WTC11 (cell line): ENCODE measurements around the gene EIF3L. TPM values are rescaled to one million over a fixed set of nuclear protein-coding genes. Genes with fewer than 3 reads are reported as not detected.

ENCODE experiments used
- ATAC-seq: fragments of 200-7000 bp; cut with Tn5 transposase; 2 replicates; pipeline ENCODE4 v1.10.0; 2021; ENCODE audit warnings: mild to moderate bottlenecking, moderate library complexity
- CTCF ChIA-PET: fragments of 300-600 bp; sonication (Branson Sonifier 250); formaldehyde crosslinking; loops from one replicate; lab custom pipeline; 2021; ENCODE audit warnings: antibody characterized with exemption; lab: Charles Lee
- POLR2A ChIA-PET: fragments of 350-600 bp; sonication (Branson Sonifier 250); formaldehyde crosslinking; loops from one replicate; lab custom pipeline; 2021; ENCODE audit warnings: antibody characterized with exemption; lab: Charles Lee
- DNase-seq: peaks from one replicate; pipeline ENCODE4 v3.0.0; 2021; ENCODE audit warnings: low spot score
- H3K27ac Mint-ChIP-seq: 2 replicates; pipeline ENCODE4 v1.8.0; 2021; ENCODE audit warnings: mixed read lengths
- H3K27me3 Mint-ChIP-seq: 2 replicates; pipeline ENCODE4 v1.8.0; 2021; ENCODE audit warnings: low read depth, mild to moderate bottlenecking, moderate library complexity, mixed read lengths
- H3K36me3 Mint-ChIP-seq: 2 replicates; pipeline ENCODE4 v1.8.0; 2021; ENCODE audit warnings: mixed read lengths
- H3K4me1 Mint-ChIP-seq: 2 replicates; pipeline ENCODE4 v1.8.0; 2022; ENCODE audit warnings: mixed read lengths
- H3K4me3 Mint-ChIP-seq: 2 replicates; pipeline ENCODE4 v1.8.0; 2021; ENCODE audit warnings: mild to moderate bottlenecking, moderate library complexity, mixed read lengths
- H3K9me3 Mint-ChIP-seq: 2 replicates; pipeline ENCODE4 v1.8.0; 2021; ENCODE audit warnings: mixed read lengths
- AR ChIP-seq: fragments of 250-450 bp; sonication (Bioruptor Pico); IDR thresholded peaks from 2 replicates; pipeline ENCODE4 v1.9.0; 2021; ENCODE audit warnings: mild to moderate bottlenecking
- CBFB ChIP-seq: sonication (generic); formaldehyde crosslinking; IDR thresholded peaks from 2 replicates; pipeline ENCODE4 v1.8.1; 2022; ENCODE audit warnings: mild to moderate bottlenecking, low read depth, missing genetic modification reagents
- GTF2I ChIP-seq: fragments of 250-450 bp; sonication (Bioruptor Pico); conservative IDR thresholded peaks from 2 replicates; pipeline ENCODE4 v1.4.0; 2021; ENCODE audit warnings: mild to moderate bottlenecking
- IRF2 ChIP-seq: sonication (generic); formaldehyde crosslinking; IDR thresholded peaks from 2 replicates; pipeline ENCODE4 v1.8.0; 2022; ENCODE audit warnings: low read depth, missing genetic modification reagents, borderline replicate concordance
- MXD4 ChIP-seq: fragments of 250-450 bp; sonication (Bioruptor Pico); IDR thresholded peaks from 2 replicates; pipeline ENCODE4 v1.8.0; 2021; ENCODE audit warnings: mild to moderate bottlenecking, moderate library complexity, borderline replicate concordance
- NR1H2 ChIP-seq: sonication (generic); formaldehyde crosslinking; IDR thresholded peaks from 2 replicates; pipeline ENCODE4 v1.9.0; 2021; ENCODE audit warnings: mild to moderate bottlenecking, moderate library complexity, missing genetic modification reagents
- RORB ChIP-seq: fragments of 250-450 bp; sonication (Bioruptor Pico); IDR thresholded peaks from 2 replicates; pipeline ENCODE4 v1.9.0; 2021; ENCODE audit warnings: mild to moderate bottlenecking
- TEAD4 ChIP-seq: sonication (generic); formaldehyde crosslinking; IDR thresholded peaks from 2 replicates; pipeline ENCODE4 v1.8.0; 2022; ENCODE audit warnings: mild to moderate bottlenecking, missing genetic modification reagents
- ZNF138 ChIP-seq: sonication (generic); formaldehyde crosslinking; conservative IDR thresholded peaks from 2 replicates; pipeline ENCODE4 v1.8.1; 2022; ENCODE audit warnings: mild to moderate bottlenecking, moderate library complexity, missing genetic modification reagents
- total RNA-seq: library from RNA; stranded (reverse); gene quantifications from 3 replicates; pipeline ENCODE4 v1.2.3, GENCODE V29; 2021
- TF ChIP-seq, protein P1 (sequence below): sonication (generic); formaldehyde crosslinking; IDR thresholded peaks from 2 replicates; pipeline ENCODE4 v1.8.1; 2023; ENCODE audit warnings: mild to moderate bottlenecking, missing genetic modification reagents, borderline replicate concordance
- TF ChIP-seq, protein P2 (sequence below): fragments of 250-450 bp; sonication (Bioruptor Pico); IDR thresholded peaks from 2 replicates; pipeline ENCODE4 v1.8.0; 2021; ENCODE audit warnings: mild to moderate bottlenecking
- TF ChIP-seq, protein P3 (sequence below): sonication (generic); formaldehyde crosslinking; IDR thresholded peaks from 2 replicates; pipeline ENCODE4 v1.8.1; 2022; ENCODE audit warnings: low read depth, mild to moderate bottlenecking, moderate library complexity, missing genetic modification reagents, borderline replicate concordance
- TF ChIP-seq, protein P4 (sequence below): fragments of 250-450 bp; sonication (Bioruptor Pico); IDR thresholded peaks from 2 replicates; pipeline ENCODE4 v1.9.0; 2021; ENCODE audit warnings: moderate library complexity, mild to moderate bottlenecking, inconsistent platforms, borderline replicate concordance

Gene EIF3L
- total RNA-seq, 1 experiment from 2014 or later = 611 TPM

- TF ChIP-seq, protein P1, sequence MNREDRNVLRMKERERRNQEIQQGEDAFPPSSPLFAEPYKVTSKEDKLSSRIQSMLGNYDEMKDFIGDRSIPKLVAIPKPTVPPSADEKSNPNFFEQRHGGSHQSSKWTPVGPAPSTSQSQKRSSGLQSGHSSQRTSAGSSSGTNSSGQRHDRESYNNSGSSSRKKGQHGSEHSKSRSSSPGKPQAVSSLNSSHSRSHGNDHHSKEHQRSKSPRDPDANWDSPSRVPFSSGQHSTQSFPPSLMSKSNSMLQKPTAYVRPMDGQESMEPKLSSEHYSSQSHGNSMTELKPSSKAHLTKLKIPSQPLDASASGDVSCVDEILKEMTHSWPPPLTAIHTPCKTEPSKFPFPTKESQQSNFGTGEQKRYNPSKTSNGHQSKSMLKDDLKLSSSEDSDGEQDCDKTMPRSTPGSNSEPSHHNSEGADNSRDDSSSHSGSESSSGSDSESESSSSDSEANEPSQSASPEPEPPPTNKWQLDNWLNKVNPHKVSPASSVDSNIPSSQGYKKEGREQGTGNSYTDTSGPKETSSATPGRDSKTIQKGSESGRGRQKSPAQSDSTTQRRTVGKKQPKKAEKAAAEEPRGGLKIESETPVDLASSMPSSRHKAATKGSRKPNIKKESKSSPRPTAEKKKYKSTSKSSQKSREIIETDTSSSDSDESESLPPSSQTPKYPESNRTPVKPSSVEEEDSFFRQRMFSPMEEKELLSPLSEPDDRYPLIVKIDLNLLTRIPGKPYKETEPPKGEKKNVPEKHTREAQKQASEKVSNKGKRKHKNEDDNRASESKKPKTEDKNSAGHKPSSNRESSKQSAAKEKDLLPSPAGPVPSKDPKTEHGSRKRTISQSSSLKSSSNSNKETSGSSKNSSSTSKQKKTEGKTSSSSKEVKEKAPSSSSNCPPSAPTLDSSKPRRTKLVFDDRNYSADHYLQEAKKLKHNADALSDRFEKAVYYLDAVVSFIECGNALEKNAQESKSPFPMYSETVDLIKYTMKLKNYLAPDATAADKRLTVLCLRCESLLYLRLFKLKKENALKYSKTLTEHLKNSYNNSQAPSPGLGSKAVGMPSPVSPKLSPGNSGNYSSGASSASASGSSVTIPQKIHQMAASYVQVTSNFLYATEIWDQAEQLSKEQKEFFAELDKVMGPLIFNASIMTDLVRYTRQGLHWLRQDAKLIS (CRISPR knock-in tag) = no peak
- TF ChIP-seq IRF2 (CRISPR knock-in tag) = no peak
These were observed 6.2 kb downstream of the EIF3L start (continued) for GRCh38 chr22:37855462-37855861.

GRCh38 chr22:37860796-37861421 is 11.7 kb downstream of the EIF3L start:
- CTCF ChIA-PET = interaction anchor here (3.6 kb wide), 1 partner anchor 43 kb away, joined by 109 read pairs; no protein-coding TSS in a partner anchor
- TF ChIP-seq ZNF138 (CRISPR knock-in tag) (no peak), MXD4 (CRISPR knock-in tag) (no peak), AR (CRISPR knock-in tag) (no peak), RORB (CRISPR knock-in tag) (no peak), TEAD4 (CRISPR knock-in tag) (no peak), GTF2I (CRISPR knock-in tag) (no peak), NR1H2 (CRISPR knock-in tag) (no peak), CBFB (CRISPR knock-in tag) (no peak)
- TF ChIP-seq, protein P2, sequence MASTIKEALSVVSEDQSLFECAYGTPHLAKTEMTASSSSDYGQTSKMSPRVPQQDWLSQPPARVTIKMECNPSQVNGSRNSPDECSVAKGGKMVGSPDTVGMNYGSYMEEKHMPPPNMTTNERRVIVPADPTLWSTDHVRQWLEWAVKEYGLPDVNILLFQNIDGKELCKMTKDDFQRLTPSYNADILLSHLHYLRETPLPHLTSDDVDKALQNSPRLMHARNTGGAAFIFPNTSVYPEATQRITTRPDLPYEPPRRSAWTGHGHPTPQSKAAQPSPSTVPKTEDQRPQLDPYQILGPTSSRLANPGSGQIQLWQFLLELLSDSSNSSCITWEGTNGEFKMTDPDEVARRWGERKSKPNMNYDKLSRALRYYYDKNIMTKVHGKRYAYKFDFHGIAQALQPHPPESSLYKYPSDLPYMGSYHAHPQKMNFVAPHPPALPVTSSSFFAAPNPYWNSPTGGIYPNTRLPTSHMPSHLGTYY (CRISPR knock-in tag) = no peak
- TF ChIP-seq, protein P3, sequence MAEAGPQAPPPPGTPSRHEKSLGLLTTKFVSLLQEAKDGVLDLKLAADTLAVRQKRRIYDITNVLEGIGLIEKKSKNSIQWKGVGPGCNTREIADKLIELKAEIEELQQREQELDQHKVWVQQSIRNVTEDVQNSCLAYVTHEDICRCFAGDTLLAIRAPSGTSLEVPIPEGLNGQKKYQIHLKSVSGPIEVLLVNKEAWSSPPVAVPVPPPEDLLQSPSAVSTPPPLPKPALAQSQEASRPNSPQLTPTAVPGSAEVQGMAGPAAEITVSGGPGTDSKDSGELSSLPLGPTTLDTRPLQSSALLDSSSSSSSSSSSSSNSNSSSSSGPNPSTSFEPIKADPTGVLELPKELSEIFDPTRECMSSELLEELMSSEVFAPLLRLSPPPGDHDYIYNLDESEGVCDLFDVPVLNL (CRISPR knock-in tag) = no peak
- TF ChIP-seq, protein P4, sequence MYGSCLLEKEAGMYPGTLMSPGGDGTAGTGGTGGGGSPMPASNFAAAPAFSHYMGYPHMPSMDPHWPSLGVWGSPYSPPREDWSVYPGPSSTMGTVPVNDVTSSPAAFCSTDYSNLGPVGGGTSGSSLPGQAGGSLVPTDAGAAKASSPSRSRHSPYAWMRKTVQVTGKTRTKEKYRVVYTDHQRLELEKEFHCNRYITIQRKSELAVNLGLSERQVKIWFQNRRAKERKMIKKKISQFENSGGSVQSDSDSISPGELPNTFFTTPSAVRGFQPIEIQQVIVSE = no peak

More at GRCh38 chr22:37860796-37861421, 11.7 kb downstream of the EIF3L start:
- Mint-ChIP-seq H3K27me3 (no peaks in the 10 kb centered on the region), H3K27ac (peak overlapping the region; percentile 62; the same call in 1 of the 2 replicates), H3K4me3 (no peak overlapping the region), H3K36me3 (peaks cover 81% of the 10 kb centered on the region), H3K9me3 (no peaks in the 10 kb centered on the region), H3K4me1 (no peaks in the 10 kb centered on the region)
- DNase-seq (no peak), ATAC-seq (no peak)
- POLR2A ChIA-PET = interaction anchor here (1.2 kb wide), 1 partner anchor 44 kb away, joined by 3 read pairs; no protein-coding TSS in a partner anchor
